Measurements from ENCODE around the gene HBZ. TPM values are rescaled to one million over a fixed set of nuclear protein-coding genes. Genes with fewer than 3 reads are reported as not detected.

Gene HBZ
- total RNA-seq, 1 experiment from 2014 or later = 1.1 TPM

DNA sequence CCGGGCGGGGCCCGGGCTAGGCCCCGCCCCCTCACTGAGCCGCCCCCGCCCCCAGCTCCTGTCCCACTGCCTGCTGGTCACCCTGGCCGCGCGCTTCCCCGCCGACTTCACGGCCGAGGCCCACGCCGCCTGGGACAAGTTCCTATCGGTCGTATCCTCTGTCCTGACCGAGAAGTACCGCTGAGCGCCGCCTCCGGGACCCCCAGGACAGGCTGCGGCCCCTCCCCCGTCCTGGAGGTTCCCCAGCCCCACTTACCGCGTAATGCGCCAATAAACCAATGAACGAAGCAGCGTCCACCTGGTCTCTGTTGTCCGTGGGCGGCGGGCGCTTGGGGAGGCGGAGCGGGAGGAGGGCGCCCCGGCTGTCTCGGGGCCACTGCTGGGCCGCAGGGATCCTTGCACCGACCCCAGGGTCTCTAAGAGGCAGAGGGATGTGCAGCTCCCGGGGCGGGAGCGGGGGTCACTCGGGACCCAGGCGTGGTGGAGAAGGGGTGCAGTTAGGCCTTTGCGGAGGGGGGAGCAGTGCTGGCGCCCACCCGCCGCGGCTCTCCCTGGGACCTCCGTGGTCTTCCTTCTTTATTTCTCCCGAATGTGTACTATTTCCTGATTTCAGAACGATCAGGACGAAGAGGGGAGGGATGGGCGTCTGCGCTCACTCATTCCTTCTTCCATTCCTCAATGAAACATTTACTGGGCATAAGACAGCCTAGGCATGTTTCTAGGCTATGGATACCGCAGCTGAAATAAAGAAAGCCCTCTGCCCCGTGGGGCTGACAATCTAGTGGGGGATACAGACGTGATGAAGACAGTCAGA lies 2.0 kb downstream of the HBZ start:
- TF ChIP-seq, protein P1, sequence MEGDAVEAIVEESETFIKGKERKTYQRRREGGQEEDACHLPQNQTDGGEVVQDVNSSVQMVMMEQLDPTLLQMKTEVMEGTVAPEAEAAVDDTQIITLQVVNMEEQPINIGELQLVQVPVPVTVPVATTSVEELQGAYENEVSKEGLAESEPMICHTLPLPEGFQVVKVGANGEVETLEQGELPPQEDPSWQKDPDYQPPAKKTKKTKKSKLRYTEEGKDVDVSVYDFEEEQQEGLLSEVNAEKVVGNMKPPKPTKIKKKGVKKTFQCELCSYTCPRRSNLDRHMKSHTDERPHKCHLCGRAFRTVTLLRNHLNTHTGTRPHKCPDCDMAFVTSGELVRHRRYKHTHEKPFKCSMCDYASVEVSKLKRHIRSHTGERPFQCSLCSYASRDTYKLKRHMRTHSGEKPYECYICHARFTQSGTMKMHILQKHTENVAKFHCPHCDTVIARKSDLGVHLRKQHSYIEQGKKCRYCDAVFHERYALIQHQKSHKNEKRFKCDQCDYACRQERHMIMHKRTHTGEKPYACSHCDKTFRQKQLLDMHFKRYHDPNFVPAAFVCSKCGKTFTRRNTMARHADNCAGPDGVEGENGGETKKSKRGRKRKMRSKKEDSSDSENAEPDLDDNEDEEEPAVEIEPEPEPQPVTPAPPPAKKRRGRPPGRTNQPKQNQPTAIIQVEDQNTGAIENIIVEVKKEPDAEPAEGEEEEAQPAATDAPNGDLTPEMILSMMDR (IDR thresholded peaks at IDR 0.05) = no peak
- TF ChIP-seq POLR2AphosphoS5 (IDR thresholded peaks at IDR 0.05; ENCODE audit: low read depth, low read length) (no peak), TCF7L2 (IDR thresholded peaks at IDR 0.05; ENCODE audit: low read depth, low read length) (no peak), SIN3A (IDR thresholded peaks at IDR 0.05; ENCODE audit: borderline replicate concordance, insufficient read depth, low read depth, low read length) (no peak)
- TF ChIP-seq, protein P2, sequence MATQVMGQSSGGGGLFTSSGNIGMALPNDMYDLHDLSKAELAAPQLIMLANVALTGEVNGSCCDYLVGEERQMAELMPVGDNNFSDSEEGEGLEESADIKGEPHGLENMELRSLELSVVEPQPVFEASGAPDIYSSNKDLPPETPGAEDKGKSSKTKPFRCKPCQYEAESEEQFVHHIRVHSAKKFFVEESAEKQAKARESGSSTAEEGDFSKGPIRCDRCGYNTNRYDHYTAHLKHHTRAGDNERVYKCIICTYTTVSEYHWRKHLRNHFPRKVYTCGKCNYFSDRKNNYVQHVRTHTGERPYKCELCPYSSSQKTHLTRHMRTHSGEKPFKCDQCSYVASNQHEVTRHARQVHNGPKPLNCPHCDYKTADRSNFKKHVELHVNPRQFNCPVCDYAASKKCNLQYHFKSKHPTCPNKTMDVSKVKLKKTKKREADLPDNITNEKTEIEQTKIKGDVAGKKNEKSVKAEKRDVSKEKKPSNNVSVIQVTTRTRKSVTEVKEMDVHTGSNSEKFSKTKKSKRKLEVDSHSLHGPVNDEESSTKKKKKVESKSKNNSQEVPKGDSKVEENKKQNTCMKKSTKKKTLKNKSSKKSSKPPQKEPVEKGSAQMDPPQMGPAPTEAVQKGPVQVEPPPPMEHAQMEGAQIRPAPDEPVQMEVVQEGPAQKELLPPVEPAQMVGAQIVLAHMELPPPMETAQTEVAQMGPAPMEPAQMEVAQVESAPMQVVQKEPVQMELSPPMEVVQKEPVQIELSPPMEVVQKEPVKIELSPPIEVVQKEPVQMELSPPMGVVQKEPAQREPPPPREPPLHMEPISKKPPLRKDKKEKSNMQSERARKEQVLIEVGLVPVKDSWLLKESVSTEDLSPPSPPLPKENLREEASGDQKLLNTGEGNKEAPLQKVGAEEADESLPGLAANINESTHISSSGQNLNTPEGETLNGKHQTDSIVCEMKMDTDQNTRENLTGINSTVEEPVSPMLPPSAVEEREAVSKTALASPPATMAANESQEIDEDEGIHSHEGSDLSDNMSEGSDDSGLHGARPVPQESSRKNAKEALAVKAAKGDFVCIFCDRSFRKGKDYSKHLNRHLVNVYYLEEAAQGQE (IDR thresholded peaks at IDR 0.05; ENCODE audit: insufficient read depth in 1 of 2, low read depth in 2 of 2, low read length in 1 of 2) = no peak
- peak overlapping the region; percentile 26; the same call in 1 of the 2 replicates for H3K27ac ChIP-seq (ENCODE audit: low read length)
- no peaks in the 10 kb centered on the region for H3K27me3 ChIP-seq (ENCODE audit: control insufficient read depth, insufficient read depth, low read length)
- ChIA-PET POLR2A (interaction anchor here (0.6 kb wide), 1 partner anchor 97 kb away, joined by 3 read pairs; no protein-coding TSS in a partner anchor), CTCF (no interaction called here)
- H3K4me3 ChIP-seq (ENCODE audit: low read depth in 2 of 2, low read length in 2 of 2) = peak overlapping the region; percentile 58 to 59
- intact Hi-C loops (cut with micrococcal nuclease; ENCODE audit: unreplicated experiment) = no loop called here
- H3K9me3 ChIP-seq (ENCODE audit: control insufficient read depth, insufficient read depth, low read depth, low read length) = no peaks in the 10 kb centered on the region
- peaks cover 4% of the 10 kb centered on the region for H3K4me1 ChIP-seq (ENCODE audit: control insufficient read depth, insufficient read depth, low read length)
- no peak for DNase-seq (ENCODE audit: low read depth, low spot score)
- BruUV-seq (replicated peaks) = no TSS peak
- peak; percentile 73 for ATAC-seq
- in situ Hi-C loops (cut with HindIII; ENCODE audit: low pct_unique_long_range_greater_than_20kb, low sequenced_read_pairs) = no loop called here
- no peaks in the 10 kb centered on the region for H3K36me3 ChIP-seq (ENCODE audit: control insufficient read depth, insufficient read depth, low read length)

DNA sequence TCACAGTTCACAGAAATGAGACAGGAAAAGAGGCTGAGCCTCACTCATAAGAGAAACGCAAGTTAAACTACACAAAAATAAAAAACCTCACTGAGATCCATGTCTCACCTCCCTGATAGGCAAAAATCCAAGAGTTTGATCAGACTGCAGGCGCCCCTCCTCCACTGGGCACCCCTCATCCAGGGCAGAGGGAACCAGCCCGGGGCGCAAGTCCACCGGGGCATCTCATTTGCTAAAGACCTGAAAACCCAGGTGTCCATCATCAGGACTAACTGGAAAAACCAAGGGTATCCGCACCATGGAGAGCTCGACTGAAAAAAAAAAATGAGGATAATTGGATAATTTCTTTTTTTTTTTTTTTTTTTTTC lies 2.6 kb downstream of the HBZ start:
- ChIA-PET CTCF (interaction anchor here (0.6 kb wide), 1 partner anchor 13 kb away, joined by 3 read pairs; no protein-coding TSS in a partner anchor), POLR2A (interaction anchor here (0.6 kb wide), 1 partner anchor 97 kb away, joined by 3 read pairs; no protein-coding TSS in a partner anchor)
- H3K9me3 ChIP-seq (ENCODE audit: control insufficient read depth, insufficient read depth, low read depth, low read length) = no peaks in the 10 kb centered on the region
- no TSS peak for BruUV-seq (replicated peaks)
- H3K4me3 ChIP-seq (ENCODE audit: low read depth in 2 of 2, low read length in 2 of 2) = peak overlapping the region; percentile 58 to 59
- H3K4me1 ChIP-seq (ENCODE audit: control insufficient read depth, insufficient read depth, low read length) = peaks cover 4% of the 10 kb centered on the region
- H3K36me3 ChIP-seq (ENCODE audit: control insufficient read depth, insufficient read depth, low read length) = no peaks in the 10 kb centered on the region
- TF ChIP-seq SIN3A (IDR thresholded peaks at IDR 0.05; ENCODE audit: borderline replicate concordance, insufficient read depth, low read depth, low read length) (no peak), POLR2AphosphoS5 (IDR thresholded peaks at IDR 0.05; ENCODE audit: low read depth, low read length) (no peak), TCF7L2 (IDR thresholded peaks at IDR 0.05; ENCODE audit: low read depth, low read length) (no peak)
- TF ChIP-seq, protein P2 (IDR thresholded peaks at IDR 0.05; ENCODE audit: insufficient read depth in 1 of 2, low read depth in 2 of 2, low read length in 1 of 2) = no peak
- TF ChIP-seq, protein P1 (IDR thresholded peaks at IDR 0.05) = no peak
- intact Hi-C loops (cut with micrococcal nuclease; ENCODE audit: unreplicated experiment) = no loop called here
- in situ Hi-C loops (cut with HindIII; ENCODE audit: low pct_unique_long_range_greater_than_20kb, low sequenced_read_pairs) = no loop called here
- ATAC-seq = no peak
- H3K27me3 ChIP-seq (ENCODE audit: control insufficient read depth, insufficient read depth, low read length) = no peaks in the 10 kb centered on the region
- no peak overlapping the region; the same call in 1 of the 2 replicates for H3K27ac ChIP-seq (ENCODE audit: low read length)
- DNase-seq (ENCODE audit: low read depth, low spot score) = no peak

Data from Panc1 (cell line).